Panc1 (cell line): Measurements from ENCODE around the gene RIPPLY1. TPM values are rescaled to one million over a fixed set of nuclear protein-coding genes. Genes with fewer than 3 reads are reported as not detected.

ENCODE experiments used
- ATAC-seq: fragments of 200-7000 bp; cut with Tn5 transposase; 2 replicates; pipeline ENCODE4 v1.9.1; 2020; ENCODE audit warnings: mild to moderate bottlenecking, moderate library complexity
- BruUV-seq: library from RNA; stranded (reverse); fragments of 400-500 nt; replicated peaks from 2 replicates; lab custom pipeline; 2021; lab: Mats Ljungman, UMichigan
- CTCF ChIA-PET: fragments of 300-600 bp; sonication (Branson Sonifier 250); formaldehyde crosslinking; loops from one replicate; lab custom pipeline; 2022; ENCODE audit warnings: antibody characterized with exemption; lab: Charles Lee
- POLR2A ChIA-PET: fragments of 300-600 bp; sonication (Branson Sonifier 250); formaldehyde crosslinking; loops from one replicate; lab custom pipeline; 2022; ENCODE audit warnings: antibody characterized with exemption; lab: Charles Lee
- DNase-seq: peaks from one replicate; pipeline ENCODE4 v3.0.0-alpha.2; 2010; ENCODE audit warnings: low read depth, low spot score
- H3K27ac ChIP-seq: 2 replicates; pipeline ENCODE4 v1.5.1; 2011; ENCODE audit warnings: mild to moderate bottlenecking, low read length, inconsistent platforms
- H3K27me3 ChIP-seq: fragments of 200-500 bp; sonication (Bioruptor generic); 2 replicates; pipeline ENCODE4 v1.6.0; 2014; ENCODE audit warnings: low read length, inconsistent platforms; ENCODE audit not compliant: control insufficient read depth, insufficient read depth
- H3K36me3 ChIP-seq: fragments of 200-500 bp; sonication (Bioruptor generic); 2 replicates; pipeline ENCODE4 v1.5.1; 2014; ENCODE audit warnings: inconsistent platforms, mild to moderate bottlenecking, low read length, moderate library complexity; ENCODE audit not compliant: control insufficient read depth, insufficient read depth
- H3K4me1 ChIP-seq: 2 replicates; pipeline ENCODE4 v1.5.1; 2011; ENCODE audit warnings: inconsistent platforms, mild to moderate bottlenecking, low read length, moderate library complexity; ENCODE audit not compliant: control insufficient read depth, insufficient read depth
- H3K4me3 ChIP-seq, 2 experiments: 2 replicates each; pipeline ENCODE4 v1.5.1; 2011 to 2012; ENCODE audit warnings: low read depth in 2 of 2, low read length in 2 of 2, mild to moderate bottlenecking in 2 of 2, inconsistent platforms in 1 of 2, moderate library complexity in 1 of 2
- H3K9me3 ChIP-seq: fragments of 200-500 bp; sonication (Bioruptor generic); 2 replicates; pipeline ENCODE4 v1.5.1; 2014; ENCODE audit warnings: low read depth, mild to moderate bottlenecking, inconsistent platforms, low read length, moderate library complexity; ENCODE audit not compliant: control insufficient read depth, insufficient read depth
- POLR2AphosphoS5 ChIP-seq: IDR thresholded peaks from 2 replicates; pipeline ENCODE4 v1.6.1; 2012; ENCODE audit warnings: mild to moderate bottlenecking, low read depth, low read length, moderate library complexity
- SIN3A ChIP-seq: IDR thresholded peaks from 2 replicates; pipeline ENCODE4 v1.6.1; 2012; ENCODE audit warnings: low read depth, mild to moderate bottlenecking, low read length, moderate library complexity, borderline replicate concordance; ENCODE audit not compliant: insufficient read depth
- TCF7L2 ChIP-seq: IDR thresholded peaks from 2 replicates; pipeline ENCODE4 v1.6.1; 2011; ENCODE audit warnings: mild to moderate bottlenecking, low read depth, low read length, inconsistent platforms
- in situ Hi-C: cut with HindIII; loops from 2 replicates; pipeline ENCODE4 v1.10.0; 2016; ENCODE audit warnings: low sequenced_read_pairs, low pct_unique_long_range_greater_than_20kb
- intact Hi-C: fragments of 100-400 bp; cut with micrococcal nuclease; formaldehyde crosslinking; loops from one replicate; pipeline ENCODE4 v1.10.0; 2022; ENCODE audit not compliant: unreplicated experiment
- total RNA-seq: library from RNA; stranded (reverse); gene quantifications from one replicate; pipeline ENCODE4 v1.2.1, GENCODE V29; 2021; ENCODE audit not compliant: unreplicated experiment
- TF ChIP-seq, protein P1 (sequence below): fragments of 450-650 bp; IDR thresholded peaks from 2 replicates; pipeline ENCODE4 v1.5.1; 2017; ENCODE audit warnings: mild to moderate bottlenecking
- TF ChIP-seq, protein P2 (sequence below), 2 experiments: IDR thresholded peaks; 2 replicates each; pipeline ENCODE4 v1.6.1; 2011 to 2012; ENCODE audit warnings: low read depth in 2 of 2, control low read depth in 1 of 2, low read length in 1 of 2, mild to moderate bottlenecking in 1 of 2, moderate library complexity in 1 of 2; ENCODE audit not compliant: insufficient read depth in 1 of 2

The RIPPLY1 gene
- total RNA-seq, 1 experiment from 2014 or later: not detected

DNA sequence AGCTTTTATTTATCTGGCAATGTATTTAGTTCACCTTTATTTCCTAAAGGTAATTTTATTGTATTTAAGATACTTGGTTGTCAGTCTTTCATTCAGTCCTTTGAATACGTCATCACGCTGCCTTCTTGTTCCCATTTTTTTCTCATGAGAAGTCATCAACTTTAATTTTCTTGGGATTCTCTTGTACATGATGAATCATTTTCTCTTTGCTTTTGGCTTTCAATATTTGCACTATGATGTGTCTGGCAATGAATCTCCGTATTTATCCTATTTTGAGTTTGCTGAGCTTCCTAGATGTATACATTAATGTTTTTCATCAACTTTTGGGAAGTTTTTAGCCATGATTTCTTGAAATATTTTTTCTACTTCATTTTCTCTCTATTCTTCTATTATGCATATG lies 45.5 kb upstream of the RIPPLY1 start:
- in situ Hi-C loops (no loop called here), intact Hi-C loops (no loop called here)
- Histone ChIP-seq H3K4me1 (no peaks in the 10 kb centered on the region), H3K27ac (no peak overlapping the region), H3K9me3 (no peaks in the 10 kb centered on the region), H3K36me3 (no peaks in the 10 kb centered on the region), H3K4me3 (no peak overlapping the region), H3K27me3 (no peaks in the 10 kb centered on the region)
- TF ChIP-seq TCF7L2 (no peak), POLR2AphosphoS5 (no peak), SIN3A (no peak)
- TF ChIP-seq, protein P1, sequence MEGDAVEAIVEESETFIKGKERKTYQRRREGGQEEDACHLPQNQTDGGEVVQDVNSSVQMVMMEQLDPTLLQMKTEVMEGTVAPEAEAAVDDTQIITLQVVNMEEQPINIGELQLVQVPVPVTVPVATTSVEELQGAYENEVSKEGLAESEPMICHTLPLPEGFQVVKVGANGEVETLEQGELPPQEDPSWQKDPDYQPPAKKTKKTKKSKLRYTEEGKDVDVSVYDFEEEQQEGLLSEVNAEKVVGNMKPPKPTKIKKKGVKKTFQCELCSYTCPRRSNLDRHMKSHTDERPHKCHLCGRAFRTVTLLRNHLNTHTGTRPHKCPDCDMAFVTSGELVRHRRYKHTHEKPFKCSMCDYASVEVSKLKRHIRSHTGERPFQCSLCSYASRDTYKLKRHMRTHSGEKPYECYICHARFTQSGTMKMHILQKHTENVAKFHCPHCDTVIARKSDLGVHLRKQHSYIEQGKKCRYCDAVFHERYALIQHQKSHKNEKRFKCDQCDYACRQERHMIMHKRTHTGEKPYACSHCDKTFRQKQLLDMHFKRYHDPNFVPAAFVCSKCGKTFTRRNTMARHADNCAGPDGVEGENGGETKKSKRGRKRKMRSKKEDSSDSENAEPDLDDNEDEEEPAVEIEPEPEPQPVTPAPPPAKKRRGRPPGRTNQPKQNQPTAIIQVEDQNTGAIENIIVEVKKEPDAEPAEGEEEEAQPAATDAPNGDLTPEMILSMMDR: no peak
- TF ChIP-seq, protein P2, sequence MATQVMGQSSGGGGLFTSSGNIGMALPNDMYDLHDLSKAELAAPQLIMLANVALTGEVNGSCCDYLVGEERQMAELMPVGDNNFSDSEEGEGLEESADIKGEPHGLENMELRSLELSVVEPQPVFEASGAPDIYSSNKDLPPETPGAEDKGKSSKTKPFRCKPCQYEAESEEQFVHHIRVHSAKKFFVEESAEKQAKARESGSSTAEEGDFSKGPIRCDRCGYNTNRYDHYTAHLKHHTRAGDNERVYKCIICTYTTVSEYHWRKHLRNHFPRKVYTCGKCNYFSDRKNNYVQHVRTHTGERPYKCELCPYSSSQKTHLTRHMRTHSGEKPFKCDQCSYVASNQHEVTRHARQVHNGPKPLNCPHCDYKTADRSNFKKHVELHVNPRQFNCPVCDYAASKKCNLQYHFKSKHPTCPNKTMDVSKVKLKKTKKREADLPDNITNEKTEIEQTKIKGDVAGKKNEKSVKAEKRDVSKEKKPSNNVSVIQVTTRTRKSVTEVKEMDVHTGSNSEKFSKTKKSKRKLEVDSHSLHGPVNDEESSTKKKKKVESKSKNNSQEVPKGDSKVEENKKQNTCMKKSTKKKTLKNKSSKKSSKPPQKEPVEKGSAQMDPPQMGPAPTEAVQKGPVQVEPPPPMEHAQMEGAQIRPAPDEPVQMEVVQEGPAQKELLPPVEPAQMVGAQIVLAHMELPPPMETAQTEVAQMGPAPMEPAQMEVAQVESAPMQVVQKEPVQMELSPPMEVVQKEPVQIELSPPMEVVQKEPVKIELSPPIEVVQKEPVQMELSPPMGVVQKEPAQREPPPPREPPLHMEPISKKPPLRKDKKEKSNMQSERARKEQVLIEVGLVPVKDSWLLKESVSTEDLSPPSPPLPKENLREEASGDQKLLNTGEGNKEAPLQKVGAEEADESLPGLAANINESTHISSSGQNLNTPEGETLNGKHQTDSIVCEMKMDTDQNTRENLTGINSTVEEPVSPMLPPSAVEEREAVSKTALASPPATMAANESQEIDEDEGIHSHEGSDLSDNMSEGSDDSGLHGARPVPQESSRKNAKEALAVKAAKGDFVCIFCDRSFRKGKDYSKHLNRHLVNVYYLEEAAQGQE (IDR thresholded peaks at IDR 0.05; ENCODE audit: insufficient read depth in 1 of 2, low read depth in 2 of 2, low read length in 1 of 2): no peak
- ChIA-PET CTCF (no interaction called here), POLR2A (no interaction called here)
- ATAC-seq (no peak), DNase-seq (no peak)
- BruUV-seq: no TSS peak

DNA sequence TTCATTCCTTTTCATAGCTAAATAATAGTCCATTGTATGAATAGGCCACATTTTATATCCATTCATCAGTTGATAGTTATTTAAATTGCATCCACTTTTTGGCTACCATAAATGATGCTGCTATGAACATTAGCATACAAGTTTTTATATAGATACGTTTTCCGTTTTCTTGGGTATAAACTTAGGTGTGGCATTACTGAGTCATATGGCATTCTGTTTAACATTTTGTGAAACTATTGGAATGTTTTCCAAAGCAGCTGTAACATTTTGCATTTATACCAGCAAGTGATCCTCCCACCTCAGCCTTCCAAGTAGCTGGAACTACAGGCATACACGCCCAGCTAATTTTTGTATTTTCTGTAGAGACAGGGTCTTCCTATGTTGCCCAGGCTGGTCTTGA lies 43.3 kb upstream of the RIPPLY1 start:
- no peaks in the 10 kb centered on the region for H3K9me3 ChIP-seq
- H3K27me3 ChIP-seq: no peaks in the 10 kb centered on the region
- no peak overlapping the region for H3K4me3 ChIP-seq
- no peaks in the 10 kb centered on the region for H3K36me3 ChIP-seq
- TF ChIP-seq POLR2AphosphoS5 (no peak), SIN3A (no peak), TCF7L2 (no peak)
- TF ChIP-seq, protein P1: no peak
- TF ChIP-seq, protein P2 (IDR thresholded peaks at IDR 0.05; ENCODE audit: insufficient read depth in 1 of 2, low read depth in 2 of 2, low read length in 1 of 2): no peak
- POLR2A ChIA-PET: no interaction called here
- in situ Hi-C loops (no loop called here), intact Hi-C loops (no loop called here)
- BruUV-seq: no TSS peak
- CTCF ChIA-PET: no interaction called here
- no peak overlapping the region for H3K27ac ChIP-seq
- ATAC-seq (no peak), DNase-seq (no peak)
- no peaks in the 10 kb centered on the region for H3K4me1 ChIP-seq
